Smooth muscle cell of the brain vasculature (primary cell): ENCODE results near the gene CETP.

Experiments
- DNase-seq: peaks from one replicate; pipeline ENCODE4 v3.0.0-alpha.2; 2012; ENCODE audit warnings: low read depth, low spot score

Gene CETP

GRCh38 chr16:56961851-56962281 lies at the start of gene CETP:
CETP (plus strand) TSS chr16:56961950; CDS start chr16:56961980, 30 bp downstream.
- no peak for DNase-seq

GRCh38 chr16:56912746-56913708 lies 48.7 kb upstream of the CETP start:
- DNase-seq = no peak

- DNase-seq = no peak
These were observed 46.9 kb upstream of the CETP start for GRCh38 chr16:56914896-56915295.

GRCh38 chr16:56915336-56916119 lies 46.2 kb upstream of the CETP start:
- peak; percentile 72 for DNase-seq

GRCh38 chr16:56916571-56917403 lies 45.0 kb upstream of the CETP start:
- DNase-seq = no peak

GRCh38 chr16:56918467-56919012 lies 43.2 kb upstream of the CETP start:
- DNase-seq = no peak

- no peak for DNase-seq
These were observed 42.5 kb upstream of the CETP start for GRCh38 chr16:56919099-56919800.

GRCh38 chr16:56921571-56921970 lies 40.2 kb upstream of the CETP start:
- no peak for DNase-seq

- no peak for DNase-seq
These were observed 38.2 kb upstream of the CETP start for GRCh38 chr16:56923481-56924091.

- DNase-seq = no peak
These were observed 34.3 kb upstream of the CETP start for GRCh38 chr16:56927471-56927870.

GRCh38 chr16:56929639-56930038 lies 32.1 kb upstream of the CETP start:
- no peak for DNase-seq

- no peak for DNase-seq
These were observed 31.1 kb upstream of the CETP start for GRCh38 chr16:56930486-56931270.

- no peak for DNase-seq
These were observed 30.4 kb upstream of the CETP start for GRCh38 chr16:56931271-56931891.

GRCh38 chr16:56931892-56932720 lies 29.6 kb upstream of the CETP start, which contains the start of gene HERPUD1:
HERPUD1 (plus strand) TSS chr16:56932142; CDS start chr16:56932245, 103 bp downstream.
- peak; percentile 89 for DNase-seq

GRCh38 chr16:56932721-56933619 lies 28.8 kb upstream of the CETP start:
- no peak for DNase-seq

- DNase-seq = no peak
These were observed 27.7 kb upstream of the CETP start for GRCh38 chr16:56933828-56934598.
